Lower leg skin (tissue), 3 donors: Measurements from ENCODE around the gene ZDHHC14.

Source experiments
- POLR2A ChIP-seq, 2 donors: fragments of 450-650 bp; IDR thresholded peaks; one replicate each; pipeline ENCODE4 v1.6.1; 2016 to 2017; ENCODE audit warnings: antibody characterized with exemption in 2 of 2, mild to moderate bottlenecking in 1 of 2, moderate library complexity in 1 of 2
- TF ChIP-seq, protein P1 (sequence below), 3 donors: fragments of 450-650 bp; IDR thresholded peaks; one replicate each; pipeline ENCODE4 v1.5.1; 2016; ENCODE audit warnings: antibody characterized with exemption in 3 of 3, mild to moderate bottlenecking in 3 of 3, moderate library complexity in 2 of 3

DNA sequence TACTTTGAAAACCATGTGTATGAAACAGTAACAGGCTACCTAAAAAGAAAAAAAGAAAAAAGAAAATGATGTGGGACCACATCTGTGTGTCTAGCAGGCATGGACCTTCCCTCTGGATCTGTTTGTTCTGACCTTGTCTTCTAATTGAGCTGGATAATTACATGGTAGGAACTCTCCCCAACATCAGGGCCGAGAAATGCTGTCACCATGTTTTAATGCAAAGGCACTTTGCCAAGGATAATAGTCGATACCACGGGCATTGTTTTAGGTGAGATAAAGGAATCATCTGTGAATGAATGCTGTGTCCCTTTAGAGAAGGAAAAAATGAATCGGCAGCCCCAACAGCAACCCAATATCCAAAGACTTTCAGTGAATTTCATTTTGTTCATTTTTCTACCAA is 149.1 kb downstream of the ZDHHC14 start:
- TF ChIP-seq, protein P1, sequence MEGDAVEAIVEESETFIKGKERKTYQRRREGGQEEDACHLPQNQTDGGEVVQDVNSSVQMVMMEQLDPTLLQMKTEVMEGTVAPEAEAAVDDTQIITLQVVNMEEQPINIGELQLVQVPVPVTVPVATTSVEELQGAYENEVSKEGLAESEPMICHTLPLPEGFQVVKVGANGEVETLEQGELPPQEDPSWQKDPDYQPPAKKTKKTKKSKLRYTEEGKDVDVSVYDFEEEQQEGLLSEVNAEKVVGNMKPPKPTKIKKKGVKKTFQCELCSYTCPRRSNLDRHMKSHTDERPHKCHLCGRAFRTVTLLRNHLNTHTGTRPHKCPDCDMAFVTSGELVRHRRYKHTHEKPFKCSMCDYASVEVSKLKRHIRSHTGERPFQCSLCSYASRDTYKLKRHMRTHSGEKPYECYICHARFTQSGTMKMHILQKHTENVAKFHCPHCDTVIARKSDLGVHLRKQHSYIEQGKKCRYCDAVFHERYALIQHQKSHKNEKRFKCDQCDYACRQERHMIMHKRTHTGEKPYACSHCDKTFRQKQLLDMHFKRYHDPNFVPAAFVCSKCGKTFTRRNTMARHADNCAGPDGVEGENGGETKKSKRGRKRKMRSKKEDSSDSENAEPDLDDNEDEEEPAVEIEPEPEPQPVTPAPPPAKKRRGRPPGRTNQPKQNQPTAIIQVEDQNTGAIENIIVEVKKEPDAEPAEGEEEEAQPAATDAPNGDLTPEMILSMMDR (IDR thresholded peaks at IDR 0.05): no peak
- TF ChIP-seq POLR2A (IDR thresholded peaks at IDR 0.05): no peak
